ENCODE measurements around the gene SLBP. TPM values are rescaled to one million over a fixed set of nuclear protein-coding genes. Genes with fewer than 3 reads are reported as not detected.

The SLBP gene
- total RNA-seq, 2 experiments from 2014 or later = 45.8 to 47.6 TPM

GRCh38 chr4:1736812-1737211 lies 24.7 kb upstream of the SLBP start:
- POLR2A ChIA-PET = no interaction called here
- no peak for TF ChIP-seq CTCF (IDR thresholded peaks at IDR 0.05)
- H3K4me3 ChIP-seq (ENCODE audit: low read length) = no peak overlapping the region
- Mint-ChIP-seq H3K36me3 (ENCODE audit: low read depth) (peaks cover 86% of the 10 kb centered on the region), H3K27ac (no peak overlapping the region), H3K27me3 (no peaks in the 10 kb centered on the region), H3K9me3 (no peaks in the 10 kb centered on the region), H3K4me1 (ENCODE audit: low read depth) (no peaks in the 10 kb centered on the region), H3K4me3 (no peak overlapping the region)
- H3K9me3 ChIP-seq (ENCODE audit: control insufficient read depth in 1 of 2, insufficient read depth in 1 of 2, low read length in 2 of 2) = peaks cover 15 to 32% of the 10 kb centered on the region in 2 experiments
- ATAC-seq (ENCODE audit: poor library complexity) (no peak), DNase-seq (no peak)
- peaks cover 92% of the 10 kb centered on the region for H3K36me3 ChIP-seq (ENCODE audit: insufficient read depth, low read length)
- intact Hi-C loops (cut with DNase I, micrococcal nuclease) = no loop called here
- no peaks in the 10 kb centered on the region for H3K4me1 ChIP-seq (ENCODE audit: insufficient read depth, low read length)
- CTCF ChIA-PET = no interaction called here
- no peak overlapping the region for H3K27ac ChIP-seq (ENCODE audit: low read depth in 1 of 2, low read length in 2 of 2)
- no peaks in the 10 kb centered on the region for H3K27me3 ChIP-seq (ENCODE audit: control insufficient read depth in 1 of 2, insufficient read depth in 2 of 2, low read length in 2 of 2)

GRCh38 chr4:1735215-1735614 lies 23.1 kb upstream of the SLBP start:
- H3K4me3 Mint-ChIP-seq = no peak overlapping the region
- H3K27me3 Mint-ChIP-seq = no peaks in the 10 kb centered on the region
- no peaks in the 10 kb centered on the region for H3K9me3 Mint-ChIP-seq
- peaks cover 10% of the 10 kb centered on the region for H3K4me1 ChIP-seq (ENCODE audit: insufficient read depth, low read length)
- H3K27me3 ChIP-seq (ENCODE audit: control insufficient read depth in 1 of 2, insufficient read depth in 2 of 2, low read length in 2 of 2) = no peaks in the 10 kb centered on the region
- peaks cover 86% of the 10 kb centered on the region for H3K36me3 Mint-ChIP-seq (ENCODE audit: low read depth)
- no peak overlapping the region for H3K27ac Mint-ChIP-seq
- H3K4me3 ChIP-seq (ENCODE audit: low read length) = no peak overlapping the region
- ChIA-PET POLR2A (no interaction called here), CTCF (no interaction called here)
- H3K4me1 Mint-ChIP-seq (ENCODE audit: low read depth) = no peaks in the 10 kb centered on the region
- peaks cover 15 to 32% of the 10 kb centered on the region in 2 experiments for H3K9me3 ChIP-seq (ENCODE audit: control insufficient read depth in 1 of 2, insufficient read depth in 1 of 2, low read length in 2 of 2)
- ATAC-seq (ENCODE audit: poor library complexity) = no peak
- no peak for DNase-seq
- no peak overlapping the region for H3K27ac ChIP-seq (ENCODE audit: low read depth in 1 of 2, low read length in 2 of 2)
- intact Hi-C loops (cut with DNase I, micrococcal nuclease) = no loop called here
- no peak for TF ChIP-seq CTCF (IDR thresholded peaks at IDR 0.05)
- peaks cover 92% of the 10 kb centered on the region for H3K36me3 ChIP-seq (ENCODE audit: insufficient read depth, low read length)

DNA sequence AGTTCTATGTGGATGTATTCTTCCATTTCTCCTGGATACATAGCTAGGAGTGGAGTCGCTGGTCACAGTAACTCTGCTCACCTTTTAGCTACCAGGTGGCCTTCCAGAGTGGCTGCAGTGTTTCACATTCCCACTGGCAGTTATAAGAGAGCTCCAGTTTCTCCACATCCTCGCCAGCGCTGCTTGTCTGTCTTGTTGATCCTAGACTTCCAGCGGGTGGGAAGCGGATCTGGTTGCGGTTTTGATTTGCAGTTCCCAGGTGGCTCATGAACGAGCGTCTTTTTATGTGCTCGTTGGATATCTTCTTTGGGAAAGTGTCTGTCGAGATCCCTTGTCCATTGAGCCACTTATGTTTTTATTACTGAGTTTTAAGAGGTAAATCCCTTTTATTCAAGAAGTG lies 20.8 kb upstream of the SLBP start:
- peaks cover 92% of the 10 kb centered on the region for H3K36me3 ChIP-seq (ENCODE audit: insufficient read depth, low read length)
- ChIA-PET POLR2A (no interaction called here), CTCF (no interaction called here)
- intact Hi-C loops (cut with DNase I, micrococcal nuclease) = no loop called here
- peaks cover 6 to 16% of the 10 kb centered on the region in 2 experiments for H3K9me3 ChIP-seq (ENCODE audit: control insufficient read depth in 1 of 2, insufficient read depth in 1 of 2, low read length in 2 of 2)
- no peaks in the 10 kb centered on the region for H3K27me3 Mint-ChIP-seq
- H3K27me3 ChIP-seq (ENCODE audit: control insufficient read depth in 1 of 2, insufficient read depth in 2 of 2, low read length in 2 of 2) = no peaks in the 10 kb centered on the region
- no peak overlapping the region for H3K27ac ChIP-seq (ENCODE audit: low read depth in 1 of 2, low read length in 2 of 2)
- peaks cover 31% of the 10 kb centered on the region for H3K4me1 ChIP-seq (ENCODE audit: insufficient read depth, low read length)
- DNase-seq (no peak), ATAC-seq (ENCODE audit: poor library complexity) (no peak)
- no peaks in the 10 kb centered on the region for H3K9me3 Mint-ChIP-seq
- peaks cover 11% of the 10 kb centered on the region for H3K4me1 Mint-ChIP-seq (ENCODE audit: low read depth)
- no peak overlapping the region for H3K4me3 ChIP-seq (ENCODE audit: low read length)
- TF ChIP-seq CTCF (IDR thresholded peaks at IDR 0.05) = no peak
- peaks cover 88% of the 10 kb centered on the region for H3K36me3 Mint-ChIP-seq (ENCODE audit: low read depth)
- no peak overlapping the region for H3K4me3 Mint-ChIP-seq
- H3K27ac Mint-ChIP-seq = no peak overlapping the region
